Activated CD4-positive, alpha-beta T cell treated with anti-CD3 and anti-CD28 coated beads, Interleukin-2, amount 50 U/mL, for 16 hours (primary cell): ENCODE measurements around the gene R3HCC1L.
"Not testable (repeated sequence)": the region's sequence is repeated elsewhere in the genome, so short reads cannot be mapped to it uniquely, and the experiment has no call there.

ENCODE experiments used
- DNase-seq: peaks from one replicate; pipeline ENCODE4 v3.0.0-alpha.2; 2020

R3HCC1L gene

DNA sequence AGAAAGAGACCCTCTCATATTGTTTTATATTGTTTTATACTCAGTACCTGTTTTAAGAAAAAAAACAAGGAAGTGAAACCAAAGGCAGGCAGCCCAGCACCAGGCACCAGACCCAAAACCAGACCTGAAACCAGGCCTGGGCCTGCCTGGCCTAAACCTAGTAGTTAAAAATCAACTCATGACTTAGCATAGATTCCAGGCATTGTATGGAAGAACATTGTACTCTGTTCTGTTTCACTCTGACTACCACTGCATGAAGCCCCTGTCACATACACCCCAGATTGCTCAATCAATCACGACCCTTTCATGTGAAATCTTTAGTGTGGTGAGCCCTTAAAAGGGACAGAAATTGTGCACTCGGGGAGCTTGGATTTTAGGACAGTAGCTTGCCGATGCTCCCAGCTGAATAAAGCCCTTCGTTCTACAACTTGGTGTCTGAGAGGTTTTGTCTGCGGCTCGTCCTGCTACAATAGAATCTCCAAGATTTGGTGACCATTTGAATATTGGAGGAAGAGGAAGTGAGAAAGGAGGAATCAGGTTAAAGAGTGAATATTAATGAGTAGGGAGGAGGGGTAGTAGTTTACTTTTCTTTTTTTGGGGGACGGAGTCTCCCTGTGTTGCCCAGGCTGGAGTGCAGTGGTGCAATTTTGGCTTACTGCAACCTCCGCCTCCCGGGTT, 1.2 kb upstream of the R3HCC1L start:
- not testable (repeated sequence) for DNase-seq

DNA sequence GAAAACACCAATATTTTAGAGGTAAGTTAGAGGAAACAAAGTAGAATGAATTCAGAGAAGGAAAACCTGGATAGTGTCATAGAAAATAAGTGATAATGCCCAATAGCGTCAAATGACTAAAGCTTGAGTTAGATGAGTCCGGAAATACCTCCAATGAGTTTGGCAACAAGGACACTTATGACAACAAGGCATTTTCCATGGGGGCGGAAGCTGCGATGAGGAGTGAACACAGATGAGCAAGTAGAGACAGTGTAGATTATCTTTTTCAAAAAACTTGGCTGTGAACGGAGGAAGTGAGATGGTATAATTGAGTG, 383 bp upstream of the R3HCC1L start:
- DNase-seq: no peak

DNA sequence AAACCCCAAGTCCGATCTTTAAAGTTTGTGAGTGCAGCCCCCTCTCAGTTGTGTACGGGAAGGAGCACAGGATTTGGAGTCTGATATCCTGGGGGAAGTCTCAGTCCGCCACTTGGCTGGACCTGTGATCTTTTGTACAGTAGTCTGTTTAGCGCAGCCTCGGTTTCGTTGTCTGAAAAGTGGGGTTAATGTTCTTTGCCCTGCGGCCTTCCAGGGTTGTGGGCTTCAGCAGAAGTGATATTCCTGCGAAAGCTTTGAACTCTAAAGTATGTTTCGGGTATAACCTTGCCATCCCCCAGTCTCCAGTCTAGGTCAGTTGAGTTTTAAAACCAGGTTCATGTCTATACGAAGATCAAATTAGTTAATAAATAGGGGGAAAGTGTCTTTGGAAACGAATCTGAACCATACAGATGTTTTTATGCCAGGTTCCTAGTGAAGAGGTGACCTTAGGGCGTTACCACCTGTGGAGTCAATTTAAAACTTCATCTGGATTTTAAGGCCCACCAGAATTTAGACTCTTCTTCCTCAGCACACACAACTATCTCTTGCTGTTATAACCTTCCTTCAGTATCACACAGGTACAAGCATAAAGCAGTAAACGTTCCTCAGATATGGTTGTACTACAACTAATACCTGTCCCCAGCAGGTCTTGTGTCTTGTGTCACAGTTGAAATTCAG, 904 bp downstream of the R3HCC1L start:
- DNase-seq: no peak

DNA sequence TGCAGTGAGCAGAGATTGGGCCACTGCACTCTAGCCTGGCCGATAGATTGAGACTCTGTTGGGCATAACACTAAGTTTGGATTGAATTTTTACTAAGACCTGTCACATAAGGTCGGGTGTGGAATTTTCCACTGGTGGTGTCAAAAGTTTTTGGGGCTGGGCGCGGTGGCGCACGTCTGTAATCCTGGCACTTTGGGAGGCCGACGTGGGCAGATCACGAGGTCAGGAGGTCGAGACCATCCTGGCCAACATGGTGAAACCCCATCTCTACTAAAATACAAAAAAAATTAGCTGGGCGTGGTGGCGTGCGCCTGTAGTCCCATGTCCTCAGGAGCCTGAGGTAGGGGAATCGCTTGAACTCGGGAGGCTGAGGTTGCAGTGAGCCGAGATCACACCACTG, 2.3 kb downstream of the R3HCC1L start:
- DNase-seq: not testable (repeated sequence)

DNA sequence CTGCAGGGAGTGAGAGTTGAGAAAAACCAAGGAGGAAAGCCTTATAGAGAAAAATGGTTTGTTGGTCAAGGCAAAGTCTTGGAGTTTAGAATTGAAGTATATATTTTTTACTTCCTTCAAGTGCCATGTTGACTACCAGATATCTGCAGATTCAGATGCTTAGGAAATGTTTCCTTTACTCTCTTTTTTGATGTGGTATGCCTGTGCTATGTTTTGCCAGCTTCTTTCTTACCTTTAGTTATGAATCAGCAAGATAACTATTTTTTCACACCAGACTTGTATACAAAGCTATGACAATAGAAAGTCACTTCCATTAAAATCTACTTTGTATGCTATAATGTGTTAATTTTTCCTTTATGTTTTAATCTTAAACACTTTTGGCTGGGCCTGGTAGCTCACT, 3.6 kb downstream of the R3HCC1L start:
- peak; percentile 44 for DNase-seq

DNA sequence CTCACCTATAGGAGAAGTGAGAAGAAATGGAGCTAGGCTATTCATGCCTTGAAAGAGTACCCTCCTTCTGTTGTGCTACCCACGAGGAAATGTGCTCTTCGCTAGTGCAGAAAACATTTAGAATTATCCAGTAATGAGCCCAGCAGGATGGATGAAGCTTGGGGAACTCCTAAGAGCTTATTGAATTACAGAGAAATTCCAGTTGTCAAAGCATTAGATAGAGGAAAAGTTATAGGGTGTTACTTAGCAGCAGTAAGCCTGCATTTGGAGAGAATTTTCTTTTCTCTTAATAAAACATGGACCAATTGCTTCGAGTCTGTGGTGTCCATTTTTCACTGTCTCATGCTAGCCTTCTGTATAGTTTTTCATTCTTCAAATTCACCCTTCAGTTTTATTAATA, 5.0 kb downstream of the R3HCC1L start:
- DNase-seq: no peak

DNA sequence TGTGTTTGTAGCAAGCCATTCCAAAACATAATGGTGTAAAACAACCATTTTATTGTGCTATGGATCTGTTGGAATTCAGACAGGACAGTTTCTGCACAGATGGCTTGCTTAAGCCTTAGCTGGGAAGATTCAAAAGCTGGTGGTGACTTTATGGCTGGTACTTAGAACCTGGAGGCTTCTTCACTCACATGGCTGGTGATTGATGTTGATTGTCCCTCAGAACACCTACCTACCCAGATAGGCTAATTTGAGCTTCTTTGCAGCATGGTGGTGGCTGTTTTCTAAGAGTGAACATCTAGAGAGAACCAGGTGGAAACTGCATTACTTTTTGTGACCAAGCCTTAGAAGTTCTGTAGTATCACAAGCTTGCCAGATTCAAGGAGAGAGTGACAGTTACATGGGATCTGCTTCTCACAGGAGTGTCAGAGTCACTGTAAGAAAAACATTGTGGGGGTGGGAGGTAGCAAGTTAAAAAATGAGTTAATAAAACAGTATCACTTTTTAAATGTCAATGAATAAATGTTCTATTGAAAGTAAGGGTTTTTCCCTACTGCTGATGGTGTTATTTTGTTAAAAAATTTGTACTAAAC, 7.1 kb downstream of the R3HCC1L start:
- no peak for DNase-seq

DNA sequence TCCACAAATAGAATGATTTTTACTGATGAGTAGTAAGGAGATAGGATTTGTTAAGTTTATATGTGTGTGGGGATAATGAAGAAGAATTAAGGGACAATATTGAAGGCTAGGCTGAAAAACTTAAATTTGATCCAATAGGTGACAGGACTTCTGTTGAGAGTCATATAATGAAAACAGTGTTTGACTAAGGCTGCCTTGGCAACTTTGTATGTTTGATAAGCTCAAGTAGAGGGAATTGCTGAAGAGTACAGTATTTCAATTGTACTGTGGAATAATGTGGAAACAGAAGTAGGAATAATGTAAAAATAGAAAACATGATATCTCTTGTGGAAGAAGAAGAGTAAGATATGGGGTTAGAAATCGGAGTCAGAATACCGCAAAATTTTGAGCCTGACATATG, 10.5 kb downstream of the R3HCC1L start:
- DNase-seq: no peak

DNA sequence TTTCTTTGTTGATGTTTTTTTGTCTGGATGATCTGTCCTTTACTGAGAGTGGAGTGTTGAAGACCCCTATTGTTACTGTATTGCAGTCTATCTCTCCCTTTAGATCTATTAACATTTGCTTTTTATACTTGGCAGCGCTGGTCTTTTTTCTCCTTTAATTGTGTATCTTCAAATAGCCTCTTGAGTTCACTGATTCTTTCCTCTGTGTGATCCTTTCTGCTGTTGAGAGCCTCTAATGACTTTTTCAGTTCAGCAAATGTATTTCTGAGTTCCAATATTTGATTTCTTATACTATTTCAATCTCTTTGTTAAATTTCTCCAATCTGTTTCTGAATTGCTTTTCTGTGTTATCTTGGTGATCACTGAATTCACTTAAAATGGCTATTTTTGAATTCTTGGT, 15.4 kb downstream of the R3HCC1L start:
- no peak for DNase-seq

DNA sequence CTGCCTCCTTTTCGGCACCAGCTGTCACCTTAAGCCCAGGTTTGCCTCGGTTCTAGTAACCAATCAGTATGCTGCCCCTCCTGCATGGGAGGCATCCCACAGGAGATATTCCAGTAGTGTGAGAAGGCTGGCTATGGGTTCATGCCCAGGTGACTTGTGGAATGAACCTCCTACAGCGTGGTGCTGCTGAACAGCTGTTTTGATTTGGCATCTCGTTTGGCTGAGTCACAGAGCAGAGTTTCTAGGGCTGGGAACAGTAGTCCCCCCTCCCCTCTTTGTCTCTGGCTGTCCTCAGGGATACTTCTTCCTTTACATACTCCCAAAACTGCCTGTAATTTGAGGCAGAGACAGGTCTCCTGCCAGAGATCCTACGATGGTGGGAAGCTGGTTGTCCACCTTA, 16.1 kb downstream of the R3HCC1L start:
- DNase-seq: no peak

DNA sequence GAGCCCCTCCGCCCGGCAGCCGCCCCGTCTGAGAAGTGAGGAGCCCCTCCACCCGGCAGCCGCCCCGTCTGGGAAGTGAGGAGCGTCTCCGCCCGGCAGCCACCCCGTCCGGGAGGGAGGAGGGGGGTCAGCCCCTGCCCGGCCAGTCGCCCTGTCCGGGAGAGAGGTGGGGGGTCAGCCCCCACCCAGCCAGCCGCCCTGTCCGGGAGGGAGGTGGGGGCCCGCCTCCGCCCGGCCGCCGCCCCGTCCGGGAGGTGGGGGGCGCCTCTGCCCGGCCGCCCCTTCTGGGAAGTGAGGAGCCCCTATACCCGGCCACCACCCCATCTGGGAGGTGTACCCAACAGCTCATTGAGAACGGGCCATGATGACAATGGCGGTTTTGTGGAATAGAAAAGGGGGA, 18.3 kb downstream of the R3HCC1L start:
- DNase-seq: not testable (repeated sequence)

DNA sequence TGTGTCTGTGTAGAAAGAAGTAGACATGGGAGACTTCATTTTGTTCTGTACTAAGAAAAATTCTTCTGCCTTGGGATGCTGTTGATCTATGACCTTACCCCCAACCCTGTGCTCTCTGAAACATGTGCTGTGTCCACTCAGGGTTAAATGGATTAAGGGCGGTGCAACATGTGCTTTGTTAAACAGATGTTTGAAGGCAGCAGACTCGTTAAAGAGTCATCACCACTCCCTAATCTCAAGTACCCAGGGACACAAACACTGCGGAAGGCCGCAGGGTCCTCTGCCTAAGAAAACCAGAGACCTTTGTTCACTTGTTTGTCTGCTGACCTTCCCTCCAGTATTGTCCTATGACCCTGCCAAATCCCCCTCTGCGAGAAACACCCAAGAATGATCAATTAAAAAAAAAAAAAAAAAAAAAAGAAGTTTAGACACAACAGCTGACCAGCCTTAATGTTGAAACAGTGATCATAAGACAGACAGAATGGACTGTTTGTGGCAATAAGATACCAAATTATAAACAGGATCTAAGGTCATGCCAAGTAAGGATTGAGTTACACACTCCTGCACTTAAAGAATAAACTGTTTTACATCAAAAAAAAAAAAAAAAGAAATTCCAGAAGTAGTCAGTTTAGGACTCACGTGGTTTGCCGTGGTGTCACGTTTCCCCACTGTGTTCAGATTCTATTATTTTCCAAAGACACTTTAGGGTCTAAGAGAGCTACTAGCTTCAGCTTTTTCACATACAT, 18.9 kb downstream of the R3HCC1L start:
- DNase-seq: not testable (repeated sequence)

DNA sequence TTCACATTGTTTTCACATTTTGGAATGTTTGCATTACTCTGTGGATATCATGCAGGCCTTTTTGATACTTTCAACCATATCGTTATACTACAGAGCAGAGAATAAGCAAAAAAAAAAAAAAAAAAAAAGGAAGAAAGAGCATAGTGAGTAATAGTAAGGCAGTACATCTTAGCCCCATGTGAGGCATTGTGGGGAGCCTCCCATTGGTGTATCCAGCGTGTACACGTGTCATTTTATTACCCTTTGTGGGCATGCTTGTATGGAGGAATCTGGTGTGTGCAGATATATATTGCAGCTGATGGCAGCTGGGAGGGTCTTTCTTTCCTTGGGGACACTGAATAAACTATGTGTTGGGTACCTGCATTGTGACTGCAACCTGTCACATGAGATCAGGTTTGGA, 19.6 kb downstream of the R3HCC1L start:
- DNase-seq: no peak

DNA sequence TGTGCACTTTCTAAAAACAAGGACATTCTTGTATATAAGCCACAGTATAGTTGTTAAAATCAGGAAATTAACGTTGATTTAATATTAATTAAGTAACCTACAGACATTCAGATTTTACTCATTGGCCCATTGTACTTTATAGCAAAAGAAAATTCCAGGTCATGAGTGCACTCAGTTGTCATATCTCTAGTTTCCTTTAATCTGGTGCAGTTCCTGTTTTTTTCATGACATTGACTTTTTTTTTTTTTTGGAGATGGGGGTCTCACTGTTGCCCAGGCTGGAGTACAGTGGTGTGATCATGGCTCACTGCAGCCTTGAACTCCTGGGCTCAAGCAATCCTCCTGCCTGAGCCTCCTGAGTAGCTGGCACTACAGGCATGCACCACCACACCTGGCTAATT, 24.1 kb downstream of the R3HCC1L start:
- DNase-seq: no peak

DNA sequence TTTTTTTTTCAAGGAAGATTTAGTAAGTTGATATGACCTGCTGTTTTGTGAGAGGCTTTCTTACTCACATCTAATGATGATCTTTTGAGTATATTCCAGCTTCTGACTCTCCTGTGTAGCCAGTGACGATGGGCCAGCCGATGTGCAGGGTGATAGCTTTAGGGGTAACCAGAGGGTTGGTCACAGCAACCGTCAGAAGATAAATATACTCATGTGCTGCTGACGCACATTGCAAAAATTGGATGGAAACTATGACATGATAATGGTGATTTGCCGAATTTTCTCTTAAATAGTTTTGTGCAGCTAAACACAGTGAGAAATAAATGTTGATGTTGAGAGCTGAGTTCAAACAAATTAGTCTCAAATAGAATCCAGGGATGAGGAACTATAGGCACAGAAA, 29.5 kb downstream of the R3HCC1L start:
- no peak for DNase-seq

DNA sequence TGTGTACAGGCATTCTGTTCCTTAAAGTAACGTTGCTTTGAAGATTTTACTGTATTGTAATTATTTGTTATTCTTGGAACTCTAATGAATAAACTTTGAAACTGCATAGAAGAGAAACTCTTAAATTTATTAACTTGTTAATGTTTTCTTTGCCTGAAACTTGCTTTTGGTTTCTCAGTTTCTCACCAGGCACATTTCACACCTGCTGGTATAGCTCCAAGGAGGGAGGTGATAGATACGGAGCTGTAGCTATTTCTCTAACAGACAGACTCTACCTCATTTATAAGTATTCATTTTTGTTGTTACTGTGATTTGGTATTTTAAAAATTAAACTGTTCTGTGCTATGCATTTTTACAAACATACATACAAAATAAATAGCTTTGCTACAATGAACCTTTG, 32.7 kb downstream of the R3HCC1L start:
- DNase-seq: no peak

DNA sequence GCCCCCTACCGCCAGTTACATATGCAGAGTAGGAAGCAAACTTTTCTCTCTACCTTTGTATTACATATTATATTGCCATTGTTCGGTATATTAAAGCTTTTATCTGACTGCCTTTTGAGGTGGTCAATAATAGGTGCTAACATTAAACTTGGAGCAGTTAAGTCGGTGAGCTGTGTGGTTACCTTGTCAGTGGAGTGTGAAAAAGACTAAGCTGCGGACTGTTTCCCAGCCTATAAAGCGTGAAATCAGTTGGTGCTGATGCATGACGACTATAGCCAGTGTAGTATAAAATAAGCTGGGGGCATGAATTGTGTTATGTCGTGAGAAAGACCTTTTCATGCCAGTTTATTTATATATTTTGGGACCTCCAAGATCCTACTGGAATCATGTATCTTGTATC, 33.7 kb downstream of the R3HCC1L start:
- no peak for DNase-seq

DNA sequence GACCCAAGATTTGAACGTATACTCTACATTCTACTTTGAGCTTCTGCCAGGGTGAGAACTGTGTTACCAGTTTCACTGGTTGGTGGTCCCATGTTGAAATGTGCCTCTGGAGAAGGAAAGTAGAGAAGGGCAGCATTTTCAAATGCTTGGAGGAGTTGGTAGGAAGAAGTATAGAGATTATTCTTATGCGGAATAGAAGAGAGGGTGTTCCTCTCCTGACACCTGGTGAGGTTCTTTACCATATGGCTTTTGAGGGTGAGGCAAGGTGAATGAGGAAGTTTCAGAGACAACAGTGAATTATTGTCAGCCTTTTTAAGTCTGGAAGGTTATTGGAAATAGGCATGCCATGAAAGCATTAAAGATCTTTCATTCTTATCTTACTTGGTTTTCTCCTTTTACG, 34.3 kb downstream of the R3HCC1L start:
- DNase-seq: no peak

DNA sequence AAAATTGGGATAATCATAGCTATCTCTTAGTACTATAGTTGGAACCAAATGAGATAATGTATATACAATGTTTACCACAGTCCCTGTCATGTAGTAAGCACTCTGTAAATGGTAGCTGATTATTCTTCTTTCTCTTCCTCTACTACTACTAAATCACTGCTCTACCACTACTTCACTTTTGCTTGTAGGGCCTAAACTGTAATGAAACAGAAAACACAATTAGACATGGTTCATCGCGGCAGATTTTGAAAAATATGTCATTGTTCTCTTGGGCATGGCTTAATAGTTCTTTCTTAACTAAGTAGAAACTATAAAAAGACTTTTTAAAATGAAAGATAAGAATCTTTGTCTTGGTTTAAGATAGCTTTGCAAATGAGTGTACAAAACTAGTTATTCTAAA, 34.9 kb downstream of the R3HCC1L start:
- DNase-seq: no peak

DNA sequence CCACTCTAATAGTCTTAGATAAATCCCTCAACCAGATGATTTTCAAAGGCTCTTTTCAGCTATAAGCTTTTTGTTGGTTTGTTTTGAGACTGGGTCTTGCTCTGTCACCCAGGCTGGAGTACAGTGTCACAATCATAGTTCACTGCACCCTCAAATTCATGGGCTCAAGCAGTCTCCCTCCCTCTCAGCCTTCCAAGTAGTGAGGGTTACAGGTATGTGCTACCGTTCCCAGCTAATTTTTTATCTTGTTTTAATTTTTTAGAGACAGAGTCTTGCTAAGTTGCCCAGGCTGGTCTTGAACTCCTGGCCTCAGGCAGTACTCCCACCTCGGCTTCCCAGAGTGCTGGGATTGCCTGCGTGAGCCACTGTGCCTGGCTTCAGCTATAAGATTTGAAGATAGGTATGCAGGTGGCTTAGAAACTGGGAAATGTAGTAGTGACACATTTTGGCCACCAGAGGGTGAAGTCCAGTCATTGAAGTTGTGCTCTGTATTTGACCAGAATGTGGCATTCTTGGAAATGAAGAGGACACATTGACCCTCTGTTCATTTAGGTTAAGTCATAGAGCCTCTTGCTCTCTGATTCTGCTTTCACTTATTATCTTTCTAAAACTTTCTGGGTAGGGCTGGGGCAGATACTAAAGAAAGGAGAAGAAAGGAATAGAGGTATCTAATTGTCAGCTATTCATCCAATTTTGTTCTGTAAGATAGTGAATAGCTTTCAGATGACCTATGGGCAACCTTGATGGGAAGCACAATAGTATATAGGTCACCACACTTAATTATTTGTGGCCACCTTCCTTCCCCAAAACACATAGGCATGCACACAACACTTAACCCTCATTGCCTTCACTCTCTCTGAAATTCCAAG, 36.0 kb downstream of the R3HCC1L start:
- peak; percentile 46 for DNase-seq

DNA sequence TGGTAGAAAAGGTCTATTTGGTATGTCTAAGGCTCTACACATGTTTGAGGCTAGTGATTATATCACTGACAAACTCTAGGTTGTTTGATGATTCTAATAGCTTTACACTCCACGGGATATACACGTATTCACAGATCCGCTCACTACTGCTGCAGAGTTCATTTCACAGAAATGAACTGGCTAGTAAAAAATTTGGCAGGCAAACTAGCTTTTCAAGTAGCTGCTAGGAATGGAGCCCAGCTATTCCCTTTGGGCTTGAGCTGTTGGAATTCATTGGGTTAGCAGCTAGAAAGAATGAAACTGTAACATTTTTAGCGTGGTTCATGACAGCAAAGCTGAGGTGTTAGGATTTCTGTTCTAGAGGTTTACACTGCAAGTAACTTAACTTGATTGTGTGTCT, 37.6 kb downstream of the R3HCC1L start:
- no peak for DNase-seq

DNA sequence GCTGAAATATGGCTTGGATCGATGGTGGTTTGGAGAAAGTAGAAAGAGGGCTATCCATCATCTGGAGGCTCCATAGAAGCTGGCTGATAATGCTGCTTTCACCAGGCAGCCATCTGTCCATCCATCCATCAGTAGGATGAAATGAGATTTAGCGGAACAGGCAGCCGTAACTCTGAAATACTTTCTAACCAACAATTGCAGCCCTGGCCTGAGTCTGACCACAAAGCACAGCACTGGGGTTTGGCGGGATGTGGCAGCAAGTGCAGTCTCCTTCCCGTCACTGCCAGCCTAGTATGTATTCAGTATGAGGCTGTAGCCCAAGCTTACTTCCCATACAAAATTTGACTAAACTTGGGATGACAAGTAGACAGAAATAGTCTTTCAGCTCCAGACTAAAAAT, 38.0 kb downstream of the R3HCC1L start:
- DNase-seq: no peak

DNA sequence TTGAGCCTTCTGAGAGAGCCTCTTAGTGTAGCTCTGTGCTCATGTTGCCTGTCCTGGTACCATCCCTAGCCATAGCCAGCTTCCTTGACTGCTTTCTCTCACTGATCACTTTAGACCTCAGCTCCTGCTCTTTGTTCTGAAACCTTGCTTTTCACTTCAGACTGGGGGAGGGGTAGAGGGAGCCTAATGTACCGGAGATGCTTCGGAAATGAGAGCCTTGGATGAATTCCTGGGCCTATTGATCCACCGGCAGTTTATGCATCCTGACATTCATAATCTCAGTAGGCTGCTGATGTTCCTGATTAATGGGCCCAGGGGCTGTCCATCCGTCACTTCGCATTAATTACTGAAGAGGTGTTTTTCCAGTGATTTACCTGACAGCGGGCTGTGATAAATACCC, 38.8 kb downstream of the R3HCC1L start:
- DNase-seq: no peak
